ENCODE data around the gene SLC7A6OS. TPM values are rescaled to one million over a fixed set of nuclear protein-coding genes. Genes with fewer than 3 reads are reported as not detected.

Gene SLC7A6OS
- polyA plus RNA-seq, 1 donor (not counting 4 experiments of a cell fraction or from before 2014, with no cell fraction given): 12.6 TPM

GRCh38 chr16:68255712-68256111 is 55.0 kb downstream of the SLC7A6OS start:
- Histone ChIP-seq H3K4me3 (ENCODE audit: control insufficient read depth in 2 of 3, extremely low read depth in 1 of 3, insufficient read depth in 2 of 3, low read depth in 1 of 3, low read length in 3 of 3) (no peak overlapping the region), H2AFZ (ENCODE audit: control insufficient read depth, low read length) (no peak overlapping the region), H3K4me1 (ENCODE audit: control insufficient read depth, extremely low read depth, insufficient read depth, low read length) (peaks cover 11% of the 10 kb centered on the region), H3K27me3 (ENCODE audit: control insufficient read depth, extremely low read depth, insufficient read depth, low read length) (no peaks in the 10 kb centered on the region), H3K9ac (ENCODE audit: control insufficient read depth, extremely low read depth, insufficient read depth, low read length) (no peak overlapping the region), H3K36me3 (ENCODE audit: control insufficient read depth in 2 of 2, extremely low read depth in 1 of 2, insufficient read depth in 2 of 2, low read length in 2 of 2) (peaks cover 21 to 35% of the 10 kb centered on the region in 2 experiments), H4K20me1 (ENCODE audit: control insufficient read depth, extremely low read depth, insufficient read depth, low read length) (no peaks in the 10 kb centered on the region), H3K27ac (ENCODE audit: control insufficient read depth, insufficient read depth, low read length) (no peak overlapping the region), H3K4me2 (ENCODE audit: control insufficient read depth, extremely low read depth, insufficient read depth, low read depth, low read length) (no peak overlapping the region), H3K9me3 (ENCODE audit: control insufficient read depth, low read depth, low read length) (no peaks in the 10 kb centered on the region), H3K79me2 (ENCODE audit: control insufficient read depth, insufficient read depth, low read length) (no peaks in the 10 kb centered on the region), H3K9me1 (ENCODE audit: control insufficient read depth, extremely low read depth, insufficient read depth, low read length) (no peaks in the 10 kb centered on the region)
- dilution Hi-C loops (cut with MboI; ENCODE audit: extremely low pct_ligation_motif_present, low sequenced_read_pairs): no loop called here
- DNase-seq (ENCODE audit: low read depth, low spot score) (no peak), FAIRE-seq (no peak)
- TF ChIP-seq CTCF (optimal IDR thresholded peaks at IDR 0.05 in 1 of 3, IDR thresholded peaks at IDR 0.05 in 1 of 3, conservative IDR thresholded peaks at IDR 0.05 in 1 of 3; ENCODE audit: extremely low read depth in 1 of 3, insufficient read depth in 2 of 3, low read length in 3 of 3) (no peak), EZH2 (IDR thresholded peaks at IDR 0.05; ENCODE audit: low read length) (no peak)

GRCh38 chr16:68253721-68254120 is 57.0 kb downstream of the SLC7A6OS start:
- no peak overlapping the region for H3K4me3 ChIP-seq (ENCODE audit: control insufficient read depth in 2 of 3, extremely low read depth in 1 of 3, insufficient read depth in 2 of 3, low read depth in 1 of 3, low read length in 3 of 3)
- H3K4me2 ChIP-seq (ENCODE audit: control insufficient read depth, extremely low read depth, insufficient read depth, low read depth, low read length): no peak overlapping the region
- no peaks in the 10 kb centered on the region for H3K9me1 ChIP-seq (ENCODE audit: control insufficient read depth, extremely low read depth, insufficient read depth, low read length)
- H3K27ac ChIP-seq (ENCODE audit: control insufficient read depth, insufficient read depth, low read length): no peak overlapping the region
- no peak overlapping the region for H2AFZ ChIP-seq (ENCODE audit: control insufficient read depth, low read length)
- H4K20me1 ChIP-seq (ENCODE audit: control insufficient read depth, extremely low read depth, insufficient read depth, low read length): no peaks in the 10 kb centered on the region
- dilution Hi-C loops (cut with MboI; ENCODE audit: extremely low pct_ligation_motif_present, low sequenced_read_pairs): no loop called here
- no peaks in the 10 kb centered on the region for H3K27me3 ChIP-seq (ENCODE audit: control insufficient read depth, extremely low read depth, insufficient read depth, low read length)
- H3K36me3 ChIP-seq (ENCODE audit: control insufficient read depth in 2 of 2, extremely low read depth in 1 of 2, insufficient read depth in 2 of 2, low read length in 2 of 2): peaks cover 11 to 27% of the 10 kb centered on the region in 2 experiments
- no peak for DNase-seq (ENCODE audit: low read depth, low spot score)
- TF ChIP-seq CTCF (optimal IDR thresholded peaks at IDR 0.05 in 1 of 3, IDR thresholded peaks at IDR 0.05 in 1 of 3, conservative IDR thresholded peaks at IDR 0.05 in 1 of 3; ENCODE audit: extremely low read depth in 1 of 3, insufficient read depth in 2 of 3, low read length in 3 of 3) (no peak), EZH2 (IDR thresholded peaks at IDR 0.05; ENCODE audit: low read length) (no peak)
- peaks cover 11% of the 10 kb centered on the region for H3K4me1 ChIP-seq (ENCODE audit: control insufficient read depth, extremely low read depth, insufficient read depth, low read length)
- no peak for FAIRE-seq
- H3K9ac ChIP-seq (ENCODE audit: control insufficient read depth, extremely low read depth, insufficient read depth, low read length): no peak overlapping the region
- no peaks in the 10 kb centered on the region for H3K79me2 ChIP-seq (ENCODE audit: control insufficient read depth, insufficient read depth, low read length)
- no peaks in the 10 kb centered on the region for H3K9me3 ChIP-seq (ENCODE audit: control insufficient read depth, low read depth, low read length)
